PC-3 (cell line): ENCODE measurements around the gene IMP3. TPM values are rescaled to one million over a fixed set of nuclear protein-coding genes. Genes with fewer than 3 reads are reported as not detected.

Experiments
- ATAC-seq: fragments of 200-7000 bp; cut with Tn5 transposase; 2 replicates; pipeline ENCODE4 v1.9.1; 2020; ENCODE audit warnings: mild to moderate bottlenecking, moderate library complexity
- BruUV-seq: library from RNA; stranded (reverse); fragments of 400-500 nt; replicated peaks from 2 replicates; lab custom pipeline; 2021; lab: Mats Ljungman, UMichigan
- CTCF ChIA-PET: fragments of 300-600 bp; sonication (Branson Sonifier 250); formaldehyde crosslinking; loops from one replicate; lab custom pipeline; 2022; ENCODE audit warnings: antibody characterized with exemption; lab: Charles Lee
- POLR2A ChIA-PET: fragments of 300-600 bp; sonication (Branson Sonifier 250); formaldehyde crosslinking; loops from one replicate; lab custom pipeline; 2022; ENCODE audit warnings: antibody characterized with exemption; ENCODE audit not compliant: unreplicated experiment; lab: Charles Lee
- DNase-seq: peaks from one replicate; pipeline ENCODE4 v3.0.0-alpha.2; 2015
- H2AFZ ChIP-seq: fragments of 300-600 bp; sonication (generic); 2 replicates; pipeline ENCODE4 v1.6.0; 2016; ENCODE audit warnings: antibody characterized with exemption, low read length
- H3F3A ChIP-seq: fragments of 300-600 bp; sonication (generic); one replicate; pipeline ENCODE4 v1.6.0; 2017; ENCODE audit warnings: antibody characterized with exemption, low read length, control low read depth, mild to moderate bottlenecking; ENCODE audit not compliant: unreplicated experiment
- H3K27ac ChIP-seq: fragments of 300-600 bp; sonication (generic); 2 replicates; pipeline ENCODE4 v1.5.1; 2016; ENCODE audit warnings: mild to moderate bottlenecking, low read length
- H3K27me3 ChIP-seq: fragments of 300-600 bp; sonication (generic); 2 replicates; pipeline ENCODE4 v1.6.1; 2016; ENCODE audit warnings: low read length, mixed read lengths
- H3K36me3 ChIP-seq: fragments of 300-600 bp; sonication (generic); 2 replicates; pipeline ENCODE4 v1.6.1; 2016; ENCODE audit warnings: low read depth, mixed run types, low read length, mixed read lengths
- H3K4me1 ChIP-seq: fragments of 300-600 bp; sonication (generic); 2 replicates; pipeline ENCODE4 v1.5.1; 2016; ENCODE audit warnings: low read length; ENCODE audit not compliant: insufficient read depth
- H3K4me2 ChIP-seq: fragments of 300-600 bp; sonication (generic); 2 replicates; pipeline ENCODE4 v1.6.0; 2016; ENCODE audit warnings: low read length
- H3K4me3 ChIP-seq: fragments of 300-600 bp; sonication (generic); 2 replicates; pipeline ENCODE4 v1.5.1; 2016; ENCODE audit warnings: mild to moderate bottlenecking, low read length, mixed read lengths
- H3K79me2 ChIP-seq: fragments of 300-600 bp; sonication (generic); 2 replicates; pipeline ENCODE4 v1.6.1; 2017; ENCODE audit warnings: low read length, mixed read lengths
- H3K9ac ChIP-seq: fragments of 300-600 bp; sonication (generic); 2 replicates; pipeline ENCODE4 v1.6.0; 2016; ENCODE audit warnings: mild to moderate bottlenecking, low read length
- H3K9me2 ChIP-seq: fragments of 300-600 bp; sonication (generic); replicated peaks from 2 replicates; pipeline ENCODE4 v1.6.1; 2016; ENCODE audit warnings: mixed run types, low read length, mixed read lengths
- H3K9me3 ChIP-seq: fragments of 300-600 bp; sonication (generic); 2 replicates; pipeline ENCODE4 v1.6.1; 2016; ENCODE audit warnings: low read length, mixed read lengths
- H4K20me1 ChIP-seq: fragments of 300-600 bp; sonication (generic); 2 replicates; pipeline ENCODE4 v1.6.1; 2016; ENCODE audit warnings: low read length, mixed read lengths
- EZH2 ChIP-seq: fragments of 300-600 bp; sonication (generic); IDR thresholded peaks from one replicate; pipeline ENCODE4 v1.6.1; 2017; ENCODE audit warnings: antibody characterized with exemption, mild to moderate bottlenecking, low read length; ENCODE audit not compliant: unreplicated experiment
- EZH2phosphoT487 ChIP-seq: fragments of 300-600 bp; sonication (generic); IDR thresholded peaks from 2 replicates; pipeline ENCODE4 v1.6.1; 2018; ENCODE audit warnings: mild to moderate bottlenecking, antibody characterized with exemption, low read length, borderline replicate concordance
- intact Hi-C: fragments of 100-400 bp; cut with micrococcal nuclease; formaldehyde crosslinking; loops from 2 replicates; pipeline ENCODE4 v1.9.0; 2023
- total RNA-seq: library from RNA; depleted of rRNA; stranded (reverse); fragments of >200 nt; gene quantifications from 2 replicates; pipeline ENCODE4 v1.2.3, GENCODE V29; 2014
- TF ChIP-seq, protein P1 (sequence below): fragments of 300-600 bp; sonication (generic); conservative IDR thresholded peaks from 2 replicates; pipeline ENCODE4 v1.5.1; 2017; ENCODE audit warnings: antibody characterized with exemption, low read depth, mild to moderate bottlenecking, low read length

Gene IMP3
- total RNA-seq, 1 experiment from 2014 or later, result 95.4 TPM

DNA sequence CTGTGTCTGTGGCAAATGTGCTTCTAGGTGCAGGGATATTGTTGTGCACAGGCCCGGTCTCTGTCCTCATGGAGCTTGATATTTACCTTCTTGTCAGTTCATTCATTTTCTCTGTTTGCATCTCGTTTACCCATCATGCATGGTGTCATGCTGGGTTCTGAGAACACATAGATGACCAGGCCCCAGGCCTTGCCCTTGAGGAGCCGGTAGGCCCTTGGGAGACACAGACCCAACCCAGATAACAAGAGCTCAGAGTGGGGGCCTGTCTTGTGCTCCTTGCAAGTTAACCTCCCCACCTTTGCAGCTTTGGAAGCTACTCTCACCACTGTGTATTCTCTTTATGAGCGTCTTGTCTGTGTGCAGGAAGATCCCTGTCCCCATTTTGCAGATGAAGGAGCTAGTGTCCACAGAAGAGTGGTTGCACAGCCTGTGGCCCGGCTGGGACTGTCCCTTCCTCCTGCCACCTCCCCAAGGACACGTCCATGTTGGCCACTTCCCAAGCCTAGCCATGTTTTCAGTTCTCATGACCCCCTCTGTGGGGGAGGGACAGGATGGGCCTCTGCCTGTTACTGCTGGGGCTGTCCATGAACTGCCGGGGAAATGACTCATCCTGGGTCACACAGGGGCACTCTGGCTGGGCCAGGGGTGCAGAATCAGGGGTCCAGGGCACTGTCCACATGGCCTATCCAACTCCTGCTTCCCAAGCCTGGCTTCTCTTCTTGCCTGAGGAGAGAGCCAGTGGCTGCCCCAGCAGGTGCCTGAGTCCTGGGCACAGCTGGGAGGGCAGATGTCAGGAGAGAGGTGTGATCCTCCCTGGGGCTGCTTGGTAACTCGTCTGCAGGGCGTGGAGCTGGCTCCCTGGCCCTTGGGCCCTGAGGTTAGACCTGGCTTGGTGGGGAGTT is 11.1 kb upstream of the IMP3 start:
- TF ChIP-seq EZH2, result no peak
- TF ChIP-seq, protein P1, sequence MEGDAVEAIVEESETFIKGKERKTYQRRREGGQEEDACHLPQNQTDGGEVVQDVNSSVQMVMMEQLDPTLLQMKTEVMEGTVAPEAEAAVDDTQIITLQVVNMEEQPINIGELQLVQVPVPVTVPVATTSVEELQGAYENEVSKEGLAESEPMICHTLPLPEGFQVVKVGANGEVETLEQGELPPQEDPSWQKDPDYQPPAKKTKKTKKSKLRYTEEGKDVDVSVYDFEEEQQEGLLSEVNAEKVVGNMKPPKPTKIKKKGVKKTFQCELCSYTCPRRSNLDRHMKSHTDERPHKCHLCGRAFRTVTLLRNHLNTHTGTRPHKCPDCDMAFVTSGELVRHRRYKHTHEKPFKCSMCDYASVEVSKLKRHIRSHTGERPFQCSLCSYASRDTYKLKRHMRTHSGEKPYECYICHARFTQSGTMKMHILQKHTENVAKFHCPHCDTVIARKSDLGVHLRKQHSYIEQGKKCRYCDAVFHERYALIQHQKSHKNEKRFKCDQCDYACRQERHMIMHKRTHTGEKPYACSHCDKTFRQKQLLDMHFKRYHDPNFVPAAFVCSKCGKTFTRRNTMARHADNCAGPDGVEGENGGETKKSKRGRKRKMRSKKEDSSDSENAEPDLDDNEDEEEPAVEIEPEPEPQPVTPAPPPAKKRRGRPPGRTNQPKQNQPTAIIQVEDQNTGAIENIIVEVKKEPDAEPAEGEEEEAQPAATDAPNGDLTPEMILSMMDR, result no peak
- TF ChIP-seq EZH2phosphoT487, result no peak
- no peak overlapping the region for H2AFZ ChIP-seq
- H3K4me2 ChIP-seq, result peak overlapping the region; percentile 83
- H3K4me1 ChIP-seq, result peaks cover 49% of the 10 kb centered on the region
- no peaks in the 10 kb centered on the region for H3K27me3 ChIP-seq
- peak overlapping the region; percentile 23; the same call in 1 of the 2 replicates for H3K27ac ChIP-seq
- no peaks in the 10 kb centered on the region for H3F3A ChIP-seq
- no peaks in the 10 kb centered on the region for H4K20me1 ChIP-seq
- DNase-seq (no peak), ATAC-seq (peak; percentile 3; the same call in 1 of the 2 replicates)
- H3K4me3 ChIP-seq, result peak overlapping the region; percentile 52
- intact Hi-C loops, result no loop called here
- BruUV-seq, result no TSS peak
- no peaks in the 10 kb centered on the region for H3K9me3 ChIP-seq
- no peaks in the 10 kb centered on the region for H3K36me3 ChIP-seq
- ChIA-PET CTCF (no interaction called here), POLR2A (interaction anchor here (0.7 kb wide), 1 partner anchor 11 kb away, joined by 4 read pairs; no protein-coding TSS in a partner anchor)
- H3K9ac ChIP-seq, result 0 out of 2 replicates have a peak overlapping the region, but pooled peaks have one; percentile 1
- H3K79me2 ChIP-seq, result peaks cover 72% of the 10 kb centered on the region
- H3K9me2 ChIP-seq, result no peaks in the 10 kb centered on the region

DNA sequence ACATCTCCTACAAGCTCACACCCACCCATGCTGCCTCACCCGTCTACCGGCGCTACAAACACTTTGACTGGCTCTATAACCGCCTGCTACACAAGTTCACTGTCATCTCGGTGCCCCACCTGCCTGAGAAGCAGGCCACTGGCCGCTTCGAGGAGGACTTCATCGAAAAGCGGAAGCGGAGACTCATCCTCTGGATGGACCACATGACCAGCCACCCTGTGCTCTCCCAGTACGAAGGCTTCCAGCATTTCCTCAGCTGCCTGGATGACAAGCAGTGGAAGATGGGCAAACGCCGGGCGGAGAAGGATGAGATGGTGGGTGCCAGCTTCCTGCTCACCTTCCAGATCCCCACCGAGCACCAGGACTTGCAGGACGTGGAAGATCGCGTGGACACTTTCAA is 9.8 kb upstream of the IMP3 start:
- Histone ChIP-seq H3K79me2 (peaks cover 68% of the 10 kb centered on the region), H3K4me1 (peaks cover 52% of the 10 kb centered on the region)
- no peak for ATAC-seq

More for the DNA sequence above, 9.8 kb upstream of the IMP3 start:
- Histone ChIP-seq H3K4me2 (peak overlapping the region; percentile 83), H3K27ac (no peak overlapping the region), H3K4me3 (peak overlapping the region; percentile 52), H2AFZ (no peak overlapping the region), H3K36me3 (no peaks in the 10 kb centered on the region), H3K9me2 (no peaks in the 10 kb centered on the region), H3K9me3 (no peaks in the 10 kb centered on the region), H3F3A (no peaks in the 10 kb centered on the region), H3K27me3 (no peaks in the 10 kb centered on the region), H3K9ac (no peak overlapping the region), H4K20me1 (no peaks in the 10 kb centered on the region)
- TF ChIP-seq EZH2 (no peak), EZH2phosphoT487 (no peak)
- TF ChIP-seq, protein P1, result no peak
- BruUV-seq, result no TSS peak
- CTCF ChIA-PET, result no interaction called here
- intact Hi-C loops, result loop anchor here (5.0 to 10.0 kb wide), 2 partner anchors 198 to 285 kb away; partner anchors contain the start of genes MAN2C1 and SIN3A
- DNase-seq, result no peak
- POLR2A ChIA-PET, result no interaction called here
